Uterus (tissue), 2 donors: ENCODE measurements around the gene SLK.

Source experiments
- CTCF ChIP-seq, 4 experiments: fragments of 200-600 bp in 2 of 4; fragments of 450-650 bp in 2 of 4; sonication (generic) in 2 of 4; IDR thresholded peaks; one replicate each; pipeline ENCODE4 v1.5.1; 2016 to 2019; ENCODE audit warnings: antibody characterized with exemption in 4 of 4, mild to moderate bottlenecking in 2 of 4, moderate library complexity in 1 of 4
- POLR2A ChIP-seq, 2 donors: fragments of 450-650 bp; IDR thresholded peaks; one replicate each; pipeline ENCODE4 v1.6.1; 2016; ENCODE audit warnings: antibody characterized with exemption in 2 of 2, mild to moderate bottlenecking in 1 of 2, moderate library complexity in 1 of 2

GRCh38 chr10:103932971-103933370 is 34.0 kb upstream of the SLK start:
- TF ChIP-seq CTCF (IDR thresholded peaks at IDR 0.05) = no peak
- no peak for TF ChIP-seq POLR2A (IDR thresholded peaks at IDR 0.05)
